HepG2 (cell line): Measurements from ENCODE around the gene HYOU1. TPM values are rescaled to one million over a fixed set of nuclear protein-coding genes. Genes with fewer than 3 reads are reported as not detected.

Experiments
- ASH2L ChIP-seq: fragments of 300-600, 200-600 bp; sonication (generic); IDR thresholded peaks from 2 replicates; pipeline ENCODE4 v1.7.0; 2017; ENCODE audit warnings: low read depth, mild to moderate bottlenecking, moderate library complexity, mixed read lengths, low read length; ENCODE audit not compliant: insufficient read length
- EP300 ChIP-seq, 3 experiments: sonication (generic) in 1 of 3; formaldehyde crosslinking in 1 of 3; IDR thresholded peaks; 2 replicates each; pipeline versions ENCODE4 v1.5.1 to v1.6.1; 2011 to 2020; ENCODE audit warnings: low read depth in 2 of 3, low read length in 2 of 3, borderline replicate concordance in 1 of 3, improper control_type of control experiment in 1 of 3, mild to moderate bottlenecking in 1 of 3, missing genetic modification reagents in 1 of 3, moderate library complexity in 1 of 3
- REPIN1 ChIP-seq: sonication (generic); formaldehyde crosslinking; IDR thresholded peaks from 2 replicates; pipeline ENCODE4 v1.8.0; 2022; ENCODE audit warnings: missing genetic modification reagents, low read depth, mild to moderate bottlenecking, borderline replicate concordance
- ZNF343 ChIP-seq: sonication (generic); formaldehyde crosslinking; IDR thresholded peaks from 2 replicates; pipeline ENCODE4 v1.4.0; 2020; ENCODE audit warnings: mild to moderate bottlenecking, missing genetic modification reagents
- ZNF607 ChIP-seq: sonication (generic); formaldehyde crosslinking; IDR thresholded peaks from 2 replicates; pipeline ENCODE4 v1.5.1; 2020; ENCODE audit warnings: missing genetic modification reagents, mild to moderate bottlenecking, borderline replicate concordance
- ZSCAN22 ChIP-seq: sonication (generic); formaldehyde crosslinking; IDR thresholded peaks from 2 replicates; pipeline ENCODE4 v1.4.0; 2020; ENCODE audit warnings: mild to moderate bottlenecking, missing genetic modification reagents
- polyA plus RNA-seq, 8 experiments: library from polyadenylated mRNA; depleted of rRNA in 3 of 8; stranded (reverse) in 7 of 8; unstranded in 1 of 8; fragments of >200 nt; fragmentation: Illumina TruSeq in 4 of 8; extraction: Trizol in 4 of 8; gene quantifications; 2 replicates each; pipeline versions ENCODE4 v1.2.1 to v1.2.3, GENCODE V29; 2011 to 2016; ENCODE audit warnings: low read depth in 4 of 8, missing spikeins in 1 of 8, mixed read lengths in 1 of 8; ENCODE audit not compliant: insufficient read depth in 1 of 8
- total RNA-seq, 5 experiments: library from RNA; depleted of rRNA; stranded (reverse); fragments of >200 nt; fragmentation: Illumina TruSeq; extraction: Trizol; gene quantifications; 2 replicates each; pipeline ENCODE4 v1.2.3, GENCODE V29; 2016; ENCODE audit warnings: low read depth in 1 of 5
- TF ChIP-seq, protein P1 (sequence below): sonication (generic); formaldehyde crosslinking; IDR thresholded peaks from 2 replicates; pipeline ENCODE4 v1.9.0; 2022; ENCODE audit warnings: missing genetic modification reagents, mild to moderate bottlenecking, borderline replicate concordance
- TF ChIP-seq, protein P2 (sequence below): sonication (generic); formaldehyde crosslinking; IDR thresholded peaks from 2 replicates; pipeline ENCODE4 v1.8.0; 2023; ENCODE audit warnings: mild to moderate bottlenecking, missing genetic modification reagents
- TF ChIP-seq, protein P3 (sequence below): sonication (generic); formaldehyde crosslinking; IDR thresholded peaks from 2 replicates; pipeline ENCODE4 v1.5.0; 2020; ENCODE audit warnings: mild to moderate bottlenecking, missing genetic modification reagents, borderline replicate concordance
- TF ChIP-seq, protein P4 (sequence below): sonication (generic); formaldehyde crosslinking; IDR thresholded peaks from 2 replicates; pipeline ENCODE4 v1.5.1; 2020; ENCODE audit warnings: missing genetic modification reagents, mild to moderate bottlenecking, borderline replicate concordance
- TF ChIP-seq, protein P5 (sequence below): sonication (generic); formaldehyde crosslinking; IDR thresholded peaks from 2 replicates; pipeline ENCODE4 v1.9.0; 2021; ENCODE audit warnings: missing genetic modification reagents, borderline replicate concordance

The HYOU1 gene
- total and polyA plus RNA-seq, 2 of the 13 experiments (the other 11 are each of a cell fraction or from before 2014, with no cell fraction given), result 127 to 155 TPM

DNA sequence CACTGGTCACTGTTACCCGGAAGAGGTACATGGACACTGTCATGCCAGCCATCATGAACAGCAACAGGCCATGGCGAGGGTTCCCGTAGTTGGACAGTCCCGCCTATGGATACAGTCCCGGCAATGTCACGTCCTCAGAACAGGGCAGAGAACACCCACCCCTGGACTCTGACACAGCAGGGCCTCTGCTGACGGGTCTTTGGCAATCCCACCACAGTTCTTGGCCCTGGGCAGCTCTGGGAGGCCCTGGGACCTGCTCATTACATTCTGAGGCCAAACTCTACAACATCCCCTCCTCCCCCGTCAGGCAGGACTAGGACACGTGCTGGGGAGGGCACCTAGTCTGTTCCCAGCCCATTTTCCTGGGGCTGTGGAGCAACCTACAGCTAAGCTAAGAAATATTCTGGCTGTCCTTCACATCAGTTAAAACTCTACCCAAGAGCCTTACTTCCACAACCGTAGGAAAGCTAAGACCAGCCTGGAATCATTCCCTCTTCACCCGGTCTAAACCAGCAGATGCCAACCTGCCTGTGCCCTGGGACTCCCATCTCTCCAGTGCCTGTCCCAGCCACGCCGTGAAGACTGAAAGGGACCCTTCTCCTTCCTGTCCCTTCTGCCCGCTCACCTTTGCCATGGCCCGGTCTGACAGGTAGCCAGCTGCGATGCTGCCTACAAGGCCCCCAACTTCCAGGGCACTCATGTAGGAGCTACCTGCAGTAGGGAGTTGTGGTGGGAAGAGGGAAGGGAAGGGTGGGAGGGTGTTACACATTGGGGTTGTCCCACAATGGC is 30.8 kb downstream of the HYOU1 start (continued):
- TF ChIP-seq, protein P1, sequence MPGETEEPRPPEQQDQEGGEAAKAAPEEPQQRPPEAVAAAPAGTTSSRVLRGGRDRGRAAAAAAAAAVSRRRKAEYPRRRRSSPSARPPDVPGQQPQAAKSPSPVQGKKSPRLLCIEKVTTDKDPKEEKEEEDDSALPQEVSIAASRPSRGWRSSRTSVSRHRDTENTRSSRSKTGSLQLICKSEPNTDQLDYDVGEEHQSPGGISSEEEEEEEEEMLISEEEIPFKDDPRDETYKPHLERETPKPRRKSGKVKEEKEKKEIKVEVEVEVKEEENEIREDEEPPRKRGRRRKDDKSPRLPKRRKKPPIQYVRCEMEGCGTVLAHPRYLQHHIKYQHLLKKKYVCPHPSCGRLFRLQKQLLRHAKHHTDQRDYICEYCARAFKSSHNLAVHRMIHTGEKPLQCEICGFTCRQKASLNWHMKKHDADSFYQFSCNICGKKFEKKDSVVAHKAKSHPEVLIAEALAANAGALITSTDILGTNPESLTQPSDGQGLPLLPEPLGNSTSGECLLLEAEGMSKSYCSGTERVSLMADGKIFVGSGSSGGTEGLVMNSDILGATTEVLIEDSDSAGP, result no peak
- TF ChIP-seq REPIN1 (CRISPR knock-in tag) (no peak), ASH2L (peak; percentile 13), ZNF607 (CRISPR knock-in tag) (no peak), EP300 (IDR thresholded peaks at IDR 0.05; ENCODE audit: low read depth in 2 of 2, low read length in 2 of 2) (peak in 1 of 2 experiments; percentile 13; a peak in 1 of 4 replicates), EP300 (CRISPR knock-in tag; IDR thresholded peaks at IDR 0.05; ENCODE audit: borderline replicate concordance) (no peak), ZSCAN22 (CRISPR knock-in tag) (peak; percentile 92), ZNF343 (CRISPR knock-in tag) (no peak)
- TF ChIP-seq, protein P2, sequence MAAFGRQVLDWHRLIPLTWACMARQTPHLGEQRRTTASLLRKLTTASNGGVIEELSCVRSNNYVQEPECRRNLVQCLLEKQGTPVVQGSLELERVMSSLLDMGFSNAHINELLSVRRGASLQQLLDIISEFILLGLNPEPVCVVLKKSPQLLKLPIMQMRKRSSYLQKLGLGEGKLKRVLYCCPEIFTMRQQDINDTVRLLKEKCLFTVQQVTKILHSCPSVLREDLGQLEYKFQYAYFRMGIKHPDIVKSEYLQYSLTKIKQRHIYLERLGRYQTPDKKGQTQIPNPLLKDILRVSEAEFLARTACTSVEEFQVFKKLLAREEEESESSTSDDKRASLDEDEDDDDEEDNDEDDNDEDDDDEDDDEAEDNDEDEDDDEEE (CRISPR knock-in tag), result no peak
- TF ChIP-seq, protein P3, sequence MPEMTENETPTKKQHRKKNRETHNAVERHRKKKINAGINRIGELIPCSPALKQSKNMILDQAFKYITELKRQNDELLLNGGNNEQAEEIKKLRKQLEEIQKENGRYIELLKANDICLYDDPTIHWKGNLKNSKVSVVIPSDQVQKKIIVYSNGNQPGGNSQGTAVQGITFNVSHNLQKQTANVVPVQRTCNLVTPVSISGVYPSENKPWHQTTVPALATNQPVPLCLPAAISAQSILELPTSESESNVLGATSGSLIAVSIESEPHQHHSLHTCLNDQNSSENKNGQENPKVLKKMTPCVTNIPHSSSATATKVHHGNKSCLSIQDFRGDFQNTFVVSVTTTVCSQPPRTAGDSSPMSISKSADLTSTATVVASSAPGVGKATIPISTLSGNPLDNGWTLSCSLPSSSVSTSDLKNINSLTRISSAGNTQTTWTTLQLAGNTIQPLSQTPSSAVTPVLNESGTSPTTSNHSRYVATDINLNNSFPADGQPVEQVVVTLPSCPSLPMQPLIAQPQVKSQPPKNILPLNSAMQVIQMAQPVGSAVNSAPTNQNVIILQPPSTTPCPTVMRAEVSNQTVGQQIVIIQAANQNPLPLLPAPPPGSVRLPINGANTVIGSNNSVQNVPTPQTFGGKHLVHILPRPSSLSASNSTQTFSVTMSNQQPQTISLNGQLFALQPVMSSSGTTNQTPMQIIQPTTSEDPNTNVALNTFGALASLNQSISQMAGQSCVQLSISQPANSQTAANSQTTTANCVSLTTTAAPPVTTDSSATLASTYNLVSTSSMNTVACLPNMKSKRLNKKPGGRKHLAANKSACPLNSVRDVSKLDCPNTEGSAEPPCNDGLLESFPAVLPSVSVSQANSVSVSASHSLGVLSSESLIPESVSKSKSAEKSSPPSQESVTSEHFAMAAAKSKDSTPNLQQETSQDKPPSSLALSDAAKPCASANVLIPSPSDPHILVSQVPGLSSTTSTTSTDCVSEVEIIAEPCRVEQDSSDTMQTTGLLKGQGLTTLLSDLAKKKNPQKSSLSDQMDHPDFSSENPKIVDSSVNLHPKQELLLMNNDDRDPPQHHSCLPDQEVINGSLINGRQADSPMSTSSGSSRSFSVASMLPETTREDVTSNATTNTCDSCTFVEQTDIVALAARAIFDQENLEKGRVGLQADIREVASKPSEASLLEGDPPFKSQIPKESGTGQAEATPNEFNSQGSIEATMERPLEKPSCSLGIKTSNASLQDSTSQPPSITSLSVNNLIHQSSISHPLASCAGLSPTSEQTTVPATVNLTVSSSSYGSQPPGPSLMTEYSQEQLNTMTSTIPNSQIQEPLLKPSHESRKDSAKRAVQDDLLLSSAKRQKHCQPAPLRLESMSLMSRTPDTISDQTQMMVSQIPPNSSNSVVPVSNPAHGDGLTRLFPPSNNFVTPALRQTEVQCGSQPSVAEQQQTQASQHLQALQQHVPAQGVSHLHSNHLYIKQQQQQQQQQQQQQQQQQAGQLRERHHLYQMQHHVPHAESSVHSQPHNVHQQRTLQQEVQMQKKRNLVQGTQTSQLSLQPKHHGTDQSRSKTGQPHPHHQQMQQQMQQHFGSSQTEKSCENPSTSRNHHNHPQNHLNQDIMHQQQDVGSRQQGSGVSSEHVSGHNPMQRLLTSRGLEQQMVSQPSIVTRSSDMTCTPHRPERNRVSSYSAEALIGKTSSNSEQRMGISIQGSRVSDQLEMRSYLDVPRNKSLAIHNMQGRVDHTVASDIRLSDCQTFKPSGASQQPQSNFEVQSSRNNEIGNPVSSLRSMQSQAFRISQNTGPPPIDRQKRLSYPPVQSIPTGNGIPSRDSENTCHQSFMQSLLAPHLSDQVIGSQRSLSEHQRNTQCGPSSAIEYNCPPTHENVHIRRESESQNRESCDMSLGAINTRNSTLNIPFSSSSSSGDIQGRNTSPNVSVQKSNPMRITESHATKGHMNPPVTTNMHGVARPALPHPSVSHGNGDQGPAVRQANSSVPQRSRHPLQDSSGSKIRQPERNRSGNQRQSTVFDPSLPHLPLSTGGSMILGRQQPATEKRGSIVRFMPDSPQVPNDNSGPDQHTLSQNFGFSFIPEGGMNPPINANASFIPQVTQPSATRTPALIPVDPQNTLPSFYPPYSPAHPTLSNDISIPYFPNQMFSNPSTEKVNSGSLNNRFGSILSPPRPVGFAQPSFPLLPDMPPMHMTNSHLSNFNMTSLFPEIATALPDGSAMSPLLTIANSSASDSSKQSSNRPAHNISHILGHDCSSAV (CRISPR knock-in tag), result 0 out of 2 replicates have a peak, but pooled peaks have one; percentile 34
- TF ChIP-seq, protein P4, sequence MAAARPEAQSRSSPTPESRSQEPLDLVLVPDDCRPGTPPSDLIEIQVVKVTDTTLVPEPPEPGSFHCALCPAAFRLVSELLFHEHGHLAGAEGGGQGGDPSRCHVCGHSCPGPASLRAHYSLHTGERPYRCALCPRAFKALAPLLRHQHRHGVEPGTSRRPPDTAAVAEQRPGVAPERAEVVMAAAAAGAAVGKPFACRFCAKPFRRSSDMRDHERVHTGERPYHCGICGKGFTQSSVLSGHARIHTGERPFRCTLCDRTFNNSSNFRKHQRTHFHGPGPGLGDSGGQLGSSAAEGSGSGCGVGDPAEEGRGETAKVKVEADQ (CRISPR knock-in tag), result no peak
- TF ChIP-seq, protein P5, sequence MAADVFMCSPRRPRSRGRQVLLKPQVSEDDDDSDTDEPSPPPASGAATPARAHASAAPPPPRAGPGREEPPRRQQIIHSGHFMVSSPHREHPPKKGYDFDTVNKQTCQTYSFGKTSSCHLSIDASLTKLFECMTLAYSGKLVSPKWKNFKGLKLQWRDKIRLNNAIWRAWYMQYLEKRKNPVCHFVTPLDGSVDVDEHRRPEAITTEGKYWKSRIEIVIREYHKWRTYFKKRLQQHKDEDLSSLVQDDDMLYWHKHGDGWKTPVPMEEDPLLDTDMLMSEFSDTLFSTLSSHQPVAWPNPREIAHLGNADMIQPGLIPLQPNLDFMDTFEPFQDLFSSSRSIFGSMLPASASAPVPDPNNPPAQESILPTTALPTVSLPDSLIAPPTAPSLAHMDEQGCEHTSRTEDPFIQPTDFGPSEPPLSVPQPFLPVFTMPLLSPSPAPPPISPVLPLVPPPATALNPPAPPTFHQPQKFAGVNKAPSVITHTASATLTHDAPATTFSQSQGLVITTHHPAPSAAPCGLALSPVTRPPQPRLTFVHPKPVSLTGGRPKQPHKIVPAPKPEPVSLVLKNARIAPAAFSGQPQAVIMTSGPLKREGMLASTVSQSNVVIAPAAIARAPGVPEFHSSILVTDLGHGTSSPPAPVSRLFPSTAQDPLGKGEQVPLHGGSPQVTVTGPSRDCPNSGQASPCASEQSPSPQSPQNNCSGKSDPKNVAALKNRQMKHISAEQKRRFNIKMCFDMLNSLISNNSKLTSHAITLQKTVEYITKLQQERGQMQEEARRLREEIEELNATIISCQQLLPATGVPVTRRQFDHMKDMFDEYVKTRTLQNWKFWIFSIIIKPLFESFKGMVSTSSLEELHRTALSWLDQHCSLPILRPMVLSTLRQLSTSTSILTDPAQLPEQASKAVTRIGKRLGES (CRISPR knock-in tag), result no peak
